GM21526 (cell line): ENCODE data around the gene HJV.
A peak's percentile ranks its signal among the peaks of the same experiment; 100 is the strongest.

Experiments used
- ATAC-seq: cut with Tn5 transposase; IDR thresholded peaks from one replicate; pipeline ENCODE4 v1.9.1; 2021; ENCODE audit warnings: moderate library complexity; ENCODE audit not compliant: unreplicated experiment, low FRiP score

HJV gene

DNA sequence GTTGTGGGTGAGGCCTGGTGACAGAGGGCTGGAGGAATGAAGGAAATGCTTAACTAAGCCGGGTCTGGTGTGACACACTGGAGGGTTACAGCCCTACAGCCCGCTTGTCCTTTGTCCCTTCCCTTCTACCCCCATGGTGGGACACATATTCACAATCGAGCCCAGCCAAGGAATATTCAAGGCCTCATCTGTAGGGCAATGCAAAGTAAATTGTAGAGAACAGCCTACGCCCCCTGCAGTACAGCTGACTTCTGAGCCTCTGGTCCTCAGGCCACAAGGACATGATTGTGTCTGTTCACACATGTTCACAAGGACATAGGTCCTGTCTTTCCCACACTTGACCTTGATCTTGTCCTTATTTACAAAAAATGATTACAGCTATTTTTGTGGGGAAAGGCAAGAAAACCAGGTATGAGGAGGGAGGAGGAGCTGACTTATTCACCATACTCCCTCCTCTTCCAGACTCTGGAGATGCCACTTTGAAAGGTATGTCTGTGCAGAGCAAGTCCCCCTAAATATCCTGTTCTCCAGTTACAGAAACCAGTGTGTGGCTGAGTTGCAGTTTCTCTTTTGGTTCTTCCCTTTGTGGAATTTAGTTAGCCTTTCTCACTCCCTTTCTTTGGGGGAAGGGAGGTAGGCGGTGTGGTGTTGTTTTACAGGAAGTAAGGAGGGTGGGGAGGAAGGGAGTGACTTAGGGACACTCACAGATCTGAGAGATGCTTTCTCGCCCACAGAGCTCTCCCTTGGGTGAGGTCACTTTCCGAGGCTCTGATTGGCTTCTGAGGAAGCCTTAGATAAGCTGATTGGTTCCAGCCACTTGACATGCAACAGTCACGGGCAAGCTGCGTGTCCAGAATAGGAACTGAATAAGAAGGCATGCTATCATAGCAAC, 42.4 kb downstream of the HJV start:
- peak; percentile 80 for ATAC-seq

DNA sequence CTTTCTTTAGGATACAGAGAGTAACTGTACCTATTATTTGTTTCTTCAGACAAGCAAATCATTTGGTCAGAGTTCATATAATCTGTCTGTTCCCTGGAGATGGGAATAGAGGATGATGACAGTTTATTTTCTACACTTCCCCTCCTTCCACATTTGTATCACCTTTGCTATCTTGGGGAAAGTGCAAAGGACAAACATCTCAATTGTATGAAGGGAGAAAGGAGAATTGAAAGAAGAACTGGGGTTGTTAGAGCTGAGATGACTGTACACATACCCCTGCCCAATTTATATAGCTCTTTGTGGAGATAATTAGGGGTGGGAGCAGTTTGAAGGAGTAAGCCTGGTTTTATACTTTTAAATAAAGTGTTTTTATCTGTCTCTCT, 43.1 kb downstream of the HJV start:
- ATAC-seq, result no peak

DNA sequence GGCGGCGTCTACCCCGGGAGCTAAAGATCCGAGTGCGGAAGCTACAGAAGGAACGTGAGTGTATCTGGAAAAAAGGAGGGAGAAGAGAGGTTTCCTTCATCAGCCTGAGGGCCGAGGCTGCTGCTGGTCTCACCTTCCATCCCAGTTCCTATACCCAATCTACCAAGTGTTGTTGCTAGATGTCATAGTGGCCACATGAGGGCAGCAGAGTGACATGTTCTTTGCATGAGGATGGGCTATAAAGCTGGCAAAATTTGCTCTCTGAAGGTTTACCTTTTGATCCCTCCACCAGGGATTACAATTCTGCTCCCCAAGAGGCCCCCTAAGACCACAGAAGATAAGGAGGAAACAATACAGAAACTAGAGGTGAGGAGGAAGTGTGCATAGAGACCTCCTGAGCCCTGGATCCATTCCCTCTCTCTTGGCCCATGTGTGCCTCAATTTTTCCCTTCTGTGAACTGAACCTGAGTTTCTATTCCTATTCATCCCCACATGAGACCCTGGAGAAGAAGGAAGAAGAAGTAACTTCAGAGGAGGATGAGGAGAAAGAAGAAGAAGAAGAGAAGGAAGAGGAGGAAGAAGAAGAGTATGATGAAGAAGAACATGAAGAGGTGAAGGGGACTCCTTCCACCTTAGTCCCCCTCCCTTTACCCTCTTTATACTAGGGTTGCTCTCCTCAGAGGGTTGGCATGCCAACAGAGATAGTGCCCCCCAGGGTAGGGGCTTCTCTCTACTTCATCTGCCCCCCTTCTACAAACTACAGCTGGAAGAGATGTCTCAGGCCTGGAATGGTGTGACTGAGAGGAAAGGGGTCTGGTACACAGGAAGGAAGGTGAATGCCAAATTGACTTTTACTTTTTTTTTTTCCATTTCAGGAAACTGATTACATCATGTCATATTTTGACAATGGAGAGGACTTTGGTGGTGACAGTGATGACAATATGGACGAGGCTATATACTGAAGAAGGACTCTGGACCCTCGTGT, 43.8 kb downstream of the HJV start:
- no peak for ATAC-seq

DNA sequence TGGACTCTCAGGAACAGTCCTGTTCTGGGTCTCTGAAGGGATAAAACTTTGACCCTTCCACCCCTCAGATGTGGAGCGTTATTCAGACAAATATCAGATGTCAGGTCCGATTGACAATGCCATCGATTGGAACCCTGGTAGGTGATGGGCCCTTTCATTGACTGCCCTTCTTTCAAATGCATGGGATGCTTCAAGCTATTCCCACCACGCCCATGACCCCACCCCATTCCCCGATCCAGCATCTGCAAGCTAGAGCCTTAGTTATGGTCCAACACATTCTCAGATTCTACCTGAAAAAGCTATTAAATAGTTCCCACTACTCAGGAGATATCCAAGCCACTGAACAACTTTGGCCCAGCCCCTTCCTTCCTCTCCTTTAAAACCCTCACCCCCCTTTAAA, 44.5 kb downstream of the HJV start:
- no peak for ATAC-seq

DNA sequence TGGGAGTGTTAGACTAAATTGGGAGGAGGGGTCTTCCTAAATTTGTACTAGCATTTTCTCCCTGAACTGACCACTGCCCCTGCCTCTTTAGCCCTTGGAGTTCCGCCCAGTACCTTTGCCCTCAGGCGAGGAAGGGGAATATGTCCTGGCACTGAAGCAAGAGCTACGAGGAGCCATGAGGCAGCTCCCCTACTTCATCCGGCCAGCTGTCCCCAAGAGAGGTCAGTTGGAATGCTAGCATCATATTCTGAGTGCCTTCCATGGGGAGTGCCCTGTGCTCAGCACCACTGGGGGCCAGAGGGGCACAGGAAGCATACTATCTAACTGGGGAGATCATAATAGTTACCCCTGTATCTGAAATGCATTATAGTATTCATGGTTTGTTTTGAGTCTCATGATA, 46.3 kb downstream of the HJV start:
- no peak for ATAC-seq

DNA sequence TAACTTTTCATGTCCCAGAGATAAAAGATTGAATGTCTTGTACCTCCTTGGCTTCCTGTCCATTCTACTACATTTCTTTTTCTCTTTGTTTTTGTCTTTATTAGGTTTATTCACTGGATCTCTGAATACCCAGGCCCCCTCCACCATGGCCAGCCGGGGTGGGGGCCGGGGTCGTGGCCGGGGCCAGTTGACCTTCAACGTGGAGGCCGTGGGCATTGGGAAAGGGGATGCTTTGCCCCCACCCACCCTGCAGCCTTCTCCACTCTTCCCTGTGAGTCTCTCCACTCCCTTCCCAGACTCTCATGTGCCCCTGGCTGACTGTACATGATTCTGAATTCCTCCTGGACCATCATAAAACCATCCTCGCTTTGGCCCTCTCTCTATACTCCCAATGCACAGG, 46.8 kb downstream of the HJV start:
- ATAC-seq, result no peak

DNA sequence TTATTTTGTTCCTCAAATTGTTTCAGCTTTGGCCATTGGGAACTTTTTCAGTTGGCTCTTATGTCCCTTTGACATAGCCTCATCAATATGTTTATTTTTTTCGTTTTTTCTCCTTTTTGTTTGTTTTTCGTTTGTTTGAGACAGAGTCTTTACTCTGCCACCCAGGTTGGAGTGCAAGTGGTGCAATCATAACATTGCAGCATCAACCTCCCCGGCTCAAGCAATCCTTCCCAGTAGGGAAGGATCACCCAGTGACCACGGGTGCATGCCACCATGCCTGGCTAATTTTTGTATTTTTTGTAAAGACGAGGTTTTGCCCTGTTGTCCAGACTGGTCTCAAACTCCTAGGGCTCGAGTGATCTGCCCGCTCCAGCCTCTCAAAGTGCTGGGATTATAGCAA, 49.0 kb downstream of the HJV start:
- no peak for ATAC-seq
